Fibroblast of skin of back (primary cell): Measurements from ENCODE around the gene FAM83G. TPM values are rescaled to one million over a fixed set of nuclear protein-coding genes. Genes with fewer than 3 reads are reported as not detected.
"Not testable (repeated sequence)": the region's sequence is repeated elsewhere in the genome, so short reads cannot be mapped to it uniquely, and the experiment has no call there.

ENCODE experiments used
- DNase-seq: peaks from one replicate; pipeline ENCODE4 v3.0.0-alpha.2; 2013
- polyA plus RNA-seq, 2 experiments: library from polyadenylated mRNA; unstranded; fragments of 120-200 nt; gene quantifications; one replicate each; pipeline ENCODE4 v1.2.1, GENCODE V29; 2013; ENCODE audit not compliant: insufficient read length in 2 of 2

The FAM83G gene
- 7.1 TPM for polyA plus RNA-seq (2013, experiment 1 of 2; ENCODE audit: insufficient read length)
- 4.6 TPM for polyA plus RNA-seq (2013, experiment 2 of 2; ENCODE audit: insufficient read length)

- peak; percentile 66 for DNase-seq
Measured at GRCh38 chr17:19004421-19005136, at the start of gene FAM83G. Gene FAM83G (minus strand): TSS chr17:19004764. CDS start chr17:19004041, 723 bp downstream.

- DNase-seq: not testable (repeated sequence)
Measured at GRCh38 chr17:19048826-19049225, 44.3 kb upstream of the FAM83G start.

GRCh38 chr17:19047510-19047909 lies 42.9 kb upstream of the FAM83G start:
- not testable (repeated sequence) for DNase-seq

- DNase-seq: not testable (repeated sequence)
Measured at GRCh38 chr17:19046782-19047375, 42.3 kb upstream of the FAM83G start, which contains the start of gene GRAP. Gene GRAP (minus strand): TSS chr17:19046957. CDS start chr17:19046926, 31 bp downstream.

- DNase-seq: not testable (repeated sequence)
Measured at GRCh38 chr17:19044643-19045042, 40.1 kb upstream of the FAM83G start.

- not testable (repeated sequence) for DNase-seq
Measured at GRCh38 chr17:19043032-19043431, 38.5 kb upstream of the FAM83G start.

- DNase-seq: not testable (repeated sequence)
Measured at GRCh38 chr17:19042369-19042768, 37.8 kb upstream of the FAM83G start.

GRCh38 chr17:19041871-19042270 lies 37.3 kb upstream of the FAM83G start:
- DNase-seq: not testable (repeated sequence)

- DNase-seq: not testable (repeated sequence)
Measured at GRCh38 chr17:19040350-19040749, 35.8 kb upstream of the FAM83G start.

- not testable (repeated sequence) for DNase-seq
Measured at GRCh38 chr17:19038730-19039129, 34.2 kb upstream of the FAM83G start.

GRCh38 chr17:19038007-19038406 lies 33.4 kb upstream of the FAM83G start:
- DNase-seq: not testable (repeated sequence)

- DNase-seq: not testable (repeated sequence)
Measured at GRCh38 chr17:19037547-19037946, 33.0 kb upstream of the FAM83G start.

- not testable (repeated sequence) for DNase-seq
Measured at GRCh38 chr17:19036186-19036585, 31.6 kb upstream of the FAM83G start.

- not testable (repeated sequence) for DNase-seq
Measured at GRCh38 chr17:19032377-19032988, 27.9 kb upstream of the FAM83G start.

GRCh38 chr17:19031729-19032128 lies 27.2 kb upstream of the FAM83G start:
- DNase-seq: not testable (repeated sequence)

- not testable (repeated sequence) for DNase-seq
Measured at GRCh38 chr17:19030771-19031449, 26.3 kb upstream of the FAM83G start.

- not testable (repeated sequence) for DNase-seq
Measured at GRCh38 chr17:19029740-19030139, 25.2 kb upstream of the FAM83G start.

- not testable (repeated sequence) for DNase-seq
Measured at GRCh38 chr17:19028671-19029070, 24.1 kb upstream of the FAM83G start.

GRCh38 chr17:19024101-19025078 lies 19.8 kb upstream of the FAM83G start:
- peak; percentile 77 for DNase-seq

GRCh38 chr17:19023209-19023999 lies 18.8 kb upstream of the FAM83G start:
- DNase-seq: no peak
